Sigmoid colon (tissue), 4 donors: ENCODE results near the gene SMTNL2.

ENCODE experiments used
- CTCF ChIP-seq, 4 experiments: fragments of 450-650 bp in 3 of 4; fragments of 200-600 bp in 1 of 4; IDR thresholded peaks; one replicate each; pipeline ENCODE4 v1.5.1; 2016 to 2019; ENCODE audit warnings: antibody characterized with exemption in 4 of 4, mild to moderate bottlenecking in 3 of 4, moderate library complexity in 2 of 4
- POLR2A ChIP-seq, 2 donors: fragments of 450-650 bp; IDR thresholded peaks; one replicate each; pipeline ENCODE4 v1.6.1; 2016; ENCODE audit warnings: antibody characterized with exemption in 2 of 2, mild to moderate bottlenecking in 2 of 2, moderate library complexity in 2 of 2
- POLR2AphosphoS5 ChIP-seq, 4 donors: sonication (generic); formaldehyde crosslinking; IDR thresholded peaks; one replicate each; pipeline ENCODE4 v1.6.1; 2017; ENCODE audit warnings: antibody characterized with exemption in 4 of 4

GRCh38 chr17:4591529-4591928 lies 7.2 kb downstream of the SMTNL2 start:
- TF ChIP-seq POLR2A (IDR thresholded peaks at IDR 0.05) (no peak), CTCF (IDR thresholded peaks at IDR 0.05) (no peak), POLR2AphosphoS5 (IDR thresholded peaks at IDR 0.05) (no peak)
